A673 (cell line): ENCODE data around the gene UVRAG.

Experiments
- EZH2 ChIP-seq: fragments of 200-600 bp; sonication (generic); IDR thresholded peaks from 2 replicates; pipeline ENCODE4 v1.6.1; 2017; ENCODE audit warnings: borderline replicate concordance, low read depth, mild to moderate bottlenecking, mixed read lengths, antibody characterized with exemption, low read length; ENCODE audit not compliant: poor library complexity, severe bottlenecking
- TF ChIP-seq, protein P1 (sequence below): fragments of 300-800, 200-600 bp; sonication (generic); conservative IDR thresholded peaks from 2 replicates; pipeline ENCODE4 v1.5.1; 2017; ENCODE audit warnings: low read depth, mild to moderate bottlenecking, antibody characterized with exemption, low read length, moderate library complexity, mixed read lengths

DNA sequence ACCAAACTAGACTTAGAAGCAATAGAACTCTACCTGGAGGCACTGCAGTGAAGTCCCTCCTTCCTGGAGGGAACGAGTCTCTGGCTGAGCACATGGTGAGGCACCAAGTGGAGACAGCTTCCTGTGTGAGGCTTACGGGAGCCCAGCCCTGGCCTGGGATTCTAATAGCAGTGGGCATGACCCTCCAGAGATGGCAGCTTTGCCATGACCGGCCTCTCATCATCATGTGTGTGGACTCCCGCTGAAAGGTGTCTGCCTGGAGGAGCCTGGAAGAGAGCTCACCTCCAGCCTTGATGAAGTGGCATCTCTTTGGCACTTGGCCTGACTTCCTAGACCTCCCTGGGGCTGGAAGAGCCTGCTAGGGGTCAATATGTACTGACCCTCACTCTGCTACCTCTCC, 38.5 kb upstream of the UVRAG start:
- TF ChIP-seq, protein P1, sequence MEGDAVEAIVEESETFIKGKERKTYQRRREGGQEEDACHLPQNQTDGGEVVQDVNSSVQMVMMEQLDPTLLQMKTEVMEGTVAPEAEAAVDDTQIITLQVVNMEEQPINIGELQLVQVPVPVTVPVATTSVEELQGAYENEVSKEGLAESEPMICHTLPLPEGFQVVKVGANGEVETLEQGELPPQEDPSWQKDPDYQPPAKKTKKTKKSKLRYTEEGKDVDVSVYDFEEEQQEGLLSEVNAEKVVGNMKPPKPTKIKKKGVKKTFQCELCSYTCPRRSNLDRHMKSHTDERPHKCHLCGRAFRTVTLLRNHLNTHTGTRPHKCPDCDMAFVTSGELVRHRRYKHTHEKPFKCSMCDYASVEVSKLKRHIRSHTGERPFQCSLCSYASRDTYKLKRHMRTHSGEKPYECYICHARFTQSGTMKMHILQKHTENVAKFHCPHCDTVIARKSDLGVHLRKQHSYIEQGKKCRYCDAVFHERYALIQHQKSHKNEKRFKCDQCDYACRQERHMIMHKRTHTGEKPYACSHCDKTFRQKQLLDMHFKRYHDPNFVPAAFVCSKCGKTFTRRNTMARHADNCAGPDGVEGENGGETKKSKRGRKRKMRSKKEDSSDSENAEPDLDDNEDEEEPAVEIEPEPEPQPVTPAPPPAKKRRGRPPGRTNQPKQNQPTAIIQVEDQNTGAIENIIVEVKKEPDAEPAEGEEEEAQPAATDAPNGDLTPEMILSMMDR: no peak
- no peak for TF ChIP-seq EZH2
